Measurements from ENCODE around the gene AHCYL1.

- TF ChIP-seq EZH2 (IDR thresholded peaks at IDR 0.05) (no peak), CTCF (IDR thresholded peaks at IDR 0.05) (no peak), EZH2phosphoT487 (IDR thresholded peaks at IDR 0.05) (no peak)
Measured at GRCh38 chr1:109977225-109977624, 7.3 kb upstream of the AHCYL1 start.

All from neural progenitor cell (in vitro differentiated cells).